GM23338 (cell line): ENCODE measurements around the gene TCERG1L. TPM values are rescaled to one million over a fixed set of nuclear protein-coding genes. Genes with fewer than 3 reads are reported as not detected.
A peak's percentile ranks its signal among the peaks of the same experiment; 100 is the strongest.

Source experiments
- ATAC-seq: fragments of 200-7000 bp; cut with Tn5 transposase; 3 replicates; pipeline ENCODE4 v1.9.1; 2020
- DNase-seq: peaks from one replicate; pipeline ENCODE4 v3.0.0-alpha.2; 2015; ENCODE audit warnings: low spot score
- H2AFZ ChIP-seq: fragments of 200-600 bp; sonication (generic); 2 replicates; pipeline ENCODE4 v1.8.0; 2016; ENCODE audit warnings: antibody characterized with exemption, mild to moderate bottlenecking, moderate library complexity
- H3F3A ChIP-seq: fragments of 200-600 bp; sonication (generic); replicated peaks from 2 replicates; pipeline ENCODE4 v1.8.0; 2017; ENCODE audit warnings: antibody characterized with exemption, mixed run types, low read depth
- H3K27ac ChIP-seq: fragments of 200-600 bp; sonication (generic); 2 replicates; pipeline ENCODE4 v1.6.1; 2016; ENCODE audit warnings: low read depth
- H3K27me3 ChIP-seq: fragments of 200-600 bp; sonication (generic); 2 replicates; pipeline ENCODE4 v1.8.0; 2016; ENCODE audit warnings: mild to moderate bottlenecking, mixed run types, moderate library complexity; ENCODE audit not compliant: insufficient read depth
- H3K36me3 ChIP-seq: fragments of 200-600 bp; sonication (generic); 2 replicates; pipeline ENCODE4 v1.8.0; 2016; ENCODE audit warnings: mild to moderate bottlenecking; ENCODE audit not compliant: insufficient read depth
- H3K4me1 ChIP-seq: fragments of 200-600 bp; sonication (generic); 2 replicates; pipeline ENCODE4 v1.8.0; 2016; ENCODE audit warnings: mild to moderate bottlenecking, moderate library complexity; ENCODE audit not compliant: insufficient read depth
- H3K4me2 ChIP-seq: fragments of 200-600 bp; sonication (generic); 2 replicates; pipeline ENCODE4 v1.7.1; 2017; ENCODE audit warnings: mixed run types
- H3K4me3 ChIP-seq: fragments of 200-600 bp; sonication (generic); 2 replicates; pipeline ENCODE4 v1.6.1; 2016; ENCODE audit warnings: mixed run types
- H3K79me2 ChIP-seq: fragments of 200-600 bp; sonication (generic); replicated peaks from 2 replicates; pipeline ENCODE4 v1.8.0; 2017; ENCODE audit warnings: mild to moderate bottlenecking; ENCODE audit not compliant: insufficient read depth
- H3K9me2 ChIP-seq: fragments of 200-600 bp; sonication (generic); 2 replicates; pipeline ENCODE4 v1.8.0; 2017; ENCODE audit not compliant: insufficient read depth
- H4K20me1 ChIP-seq: fragments of 200-600 bp; sonication (generic); replicated peaks from 2 replicates; pipeline ENCODE4 v1.8.0; 2017; ENCODE audit warnings: mild to moderate bottlenecking; ENCODE audit not compliant: insufficient read depth
- H3K27ac Mint-ChIP-seq: 2 replicates; pipeline ENCODE4 v1.8.0; 2020; ENCODE audit warnings: inconsistent platforms, mild to moderate bottlenecking, moderate library complexity, mixed read lengths
- H3K27me3 Mint-ChIP-seq: 3 replicates; pipeline ENCODE4 v1.8.0; 2022; ENCODE audit warnings: low read depth, mild to moderate bottlenecking, moderate library complexity, mixed read lengths, inconsistent platforms; ENCODE audit not compliant: insufficient read depth, poor library complexity
- H3K36me3 Mint-ChIP-seq: 3 replicates; pipeline ENCODE4 v1.8.0; 2021; ENCODE audit warnings: low read depth, mild to moderate bottlenecking, inconsistent platforms, moderate library complexity, mixed read lengths
- H3K4me1 Mint-ChIP-seq: 3 replicates; pipeline ENCODE4 v1.8.0; 2020; ENCODE audit warnings: mild to moderate bottlenecking, inconsistent platforms, mixed read lengths
- H3K4me3 Mint-ChIP-seq: 3 replicates; pipeline ENCODE4 v1.8.0; 2021; ENCODE audit warnings: moderate library complexity, mild to moderate bottlenecking, inconsistent platforms, mixed read lengths
- H3K9me3 Mint-ChIP-seq: 3 replicates; pipeline ENCODE4 v1.8.0; 2020; ENCODE audit warnings: moderate library complexity, mild to moderate bottlenecking, inconsistent platforms, mixed read lengths
- EZH2 ChIP-seq: fragments of 200-600 bp; sonication (generic); IDR thresholded peaks from one replicate; pipeline ENCODE4 v1.8.0; 2017; ENCODE audit warnings: antibody characterized with exemption, mild to moderate bottlenecking, low read depth; ENCODE audit not compliant: unreplicated experiment
- EZH2phosphoT487 ChIP-seq: fragments of 200-600 bp; sonication (generic); IDR thresholded peaks from one replicate; pipeline ENCODE4 v1.8.1; 2018; ENCODE audit warnings: antibody characterized with exemption; ENCODE audit not compliant: unreplicated experiment
- JUNB ChIP-seq: IDR thresholded peaks from one replicate; pipeline ENCODE4 v1.6.1; 2016; ENCODE audit warnings: antibody characterized with exemption; ENCODE audit not compliant: unreplicated experiment
- POLR2AphosphoS5 ChIP-seq: IDR thresholded peaks from 2 replicates; pipeline ENCODE4 v1.6.1; 2016; ENCODE audit warnings: antibody characterized with exemption, low read depth
- ZNF331 ChIP-seq: fragments of 250-450 bp; sonication (Bioruptor Pico); IDR thresholded peaks from 2 replicates; pipeline ENCODE4 v1.5.0; 2020; ENCODE audit warnings: low read depth, mild to moderate bottlenecking, moderate library complexity
- polyA plus RNA-seq: library from polyadenylated mRNA; unstranded; fragments of >200 nt; fragmentation: Nextera tagmentation; extraction: Ambion mirVana; gene quantifications from 2 replicates; pipeline ENCODE4 v1.2.1, GENCODE V29; 2016
- total RNA-seq: library from RNA; depleted of rRNA; stranded (reverse); fragments of >200 nt; shearing (Covaris generic); gene quantifications from 2 replicates; pipeline ENCODE4 v1.2.3, GENCODE V29; 2014
- TF ChIP-seq, protein P1 (sequence below): IDR thresholded peaks from 2 replicates; pipeline ENCODE4 v1.6.1; 2016; ENCODE audit warnings: antibody characterized with exemption
- TF ChIP-seq, protein P2 (sequence below): IDR thresholded peaks from one replicate; pipeline ENCODE4 v1.6.1; 2018; ENCODE audit warnings: antibody characterized with exemption; ENCODE audit not compliant: unreplicated experiment
- TF ChIP-seq, protein P3 (sequence below), 2 experiments: fragments of 200-600 bp in 1 of 2; sonication (generic) in 1 of 2; conservative IDR thresholded peaks; 2 replicates each; pipeline versions ENCODE4 v1.5.1 to v1.6.1; 2016 to 2017; ENCODE audit warnings: antibody characterized with exemption in 2 of 2, low read depth in 2 of 2, mild to moderate bottlenecking in 2 of 2, moderate library complexity in 1 of 2

The TCERG1L gene
- total and polyA plus RNA-seq, 2 experiments from 2014 or later: 3.9 to 5.5 TPM

DNA sequence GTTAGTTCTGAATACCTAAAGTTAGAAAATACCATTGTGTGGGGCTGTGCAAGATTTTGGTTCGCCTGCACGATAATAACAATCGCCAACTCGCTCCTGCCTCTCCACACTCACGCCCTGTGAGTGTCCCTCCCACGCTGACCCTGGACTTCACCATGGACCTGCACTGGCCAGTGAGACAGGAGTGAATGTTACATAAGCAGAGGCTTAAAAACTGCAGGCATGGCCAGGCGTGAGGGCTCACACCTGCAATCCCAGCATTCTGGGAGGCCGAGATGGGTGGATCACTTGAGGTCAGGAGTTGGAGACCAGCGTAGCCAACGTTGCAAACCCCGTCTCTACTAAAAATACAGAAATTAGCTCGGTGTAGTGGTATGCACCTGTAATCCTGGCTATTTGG is 68.4 kb downstream of the TCERG1L start (continued):
- TF ChIP-seq EZH2: no peak
- TF ChIP-seq EZH2phosphoT487: no peak
- TF ChIP-seq, protein P1, sequence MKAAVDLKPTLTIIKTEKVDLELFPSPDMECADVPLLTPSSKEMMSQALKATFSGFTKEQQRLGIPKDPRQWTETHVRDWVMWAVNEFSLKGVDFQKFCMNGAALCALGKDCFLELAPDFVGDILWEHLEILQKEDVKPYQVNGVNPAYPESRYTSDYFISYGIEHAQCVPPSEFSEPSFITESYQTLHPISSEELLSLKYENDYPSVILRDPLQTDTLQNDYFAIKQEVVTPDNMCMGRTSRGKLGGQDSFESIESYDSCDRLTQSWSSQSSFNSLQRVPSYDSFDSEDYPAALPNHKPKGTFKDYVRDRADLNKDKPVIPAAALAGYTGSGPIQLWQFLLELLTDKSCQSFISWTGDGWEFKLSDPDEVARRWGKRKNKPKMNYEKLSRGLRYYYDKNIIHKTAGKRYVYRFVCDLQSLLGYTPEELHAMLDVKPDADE: no peak

DNA sequence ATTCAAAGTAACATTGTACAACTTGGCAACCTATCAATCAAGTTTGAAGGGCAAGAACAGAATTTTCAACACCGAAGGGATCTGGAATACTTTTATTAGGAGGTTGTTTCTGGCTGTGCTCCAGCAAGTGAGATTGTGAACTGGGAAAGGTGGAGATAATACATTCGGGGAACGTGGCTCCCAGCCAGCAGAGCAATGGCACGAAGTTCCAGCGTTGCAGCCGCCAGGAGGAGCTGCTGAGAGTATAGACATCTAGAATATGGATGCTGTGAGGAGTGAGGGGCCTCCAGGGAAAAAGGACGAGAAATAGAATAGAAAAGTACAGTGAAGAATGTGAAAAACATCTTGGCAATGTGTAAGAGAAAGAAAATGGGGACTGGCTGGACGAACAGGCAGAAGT is 69.5 kb downstream of the TCERG1L start:
- no peaks in the 10 kb centered on the region for H4K20me1 ChIP-seq
- peaks cover 27% of the 10 kb centered on the region for H3K36me3 Mint-ChIP-seq

GRCh38 chr10:131240691-131241090 is 70.8 kb downstream of the TCERG1L start:
- Histone ChIP-seq H3K36me3 (no peaks in the 10 kb centered on the region), H3K79me2 (no peaks in the 10 kb centered on the region), H3K27me3 (no peaks in the 10 kb centered on the region), H2AFZ (no peak overlapping the region), H3K4me3 (no peak overlapping the region), H4K20me1 (no peaks in the 10 kb centered on the region), H3F3A (no peaks in the 10 kb centered on the region), H3K4me1 (no peaks in the 10 kb centered on the region), H3K4me2 (no peak overlapping the region), H3K27ac (no peak overlapping the region), H3K9me2 (no peaks in the 10 kb centered on the region)
- ATAC-seq (no peak), DNase-seq (no peak)
- H3K4me3 Mint-ChIP-seq: no peak overlapping the region
- no peak for TF ChIP-seq ZNF331 (CRISPR knock-in tag)
- TF ChIP-seq JUNB: no peak
- TF ChIP-seq, protein P1: no peak
- TF ChIP-seq EZH2phosphoT487: no peak
- TF ChIP-seq, protein P2, sequence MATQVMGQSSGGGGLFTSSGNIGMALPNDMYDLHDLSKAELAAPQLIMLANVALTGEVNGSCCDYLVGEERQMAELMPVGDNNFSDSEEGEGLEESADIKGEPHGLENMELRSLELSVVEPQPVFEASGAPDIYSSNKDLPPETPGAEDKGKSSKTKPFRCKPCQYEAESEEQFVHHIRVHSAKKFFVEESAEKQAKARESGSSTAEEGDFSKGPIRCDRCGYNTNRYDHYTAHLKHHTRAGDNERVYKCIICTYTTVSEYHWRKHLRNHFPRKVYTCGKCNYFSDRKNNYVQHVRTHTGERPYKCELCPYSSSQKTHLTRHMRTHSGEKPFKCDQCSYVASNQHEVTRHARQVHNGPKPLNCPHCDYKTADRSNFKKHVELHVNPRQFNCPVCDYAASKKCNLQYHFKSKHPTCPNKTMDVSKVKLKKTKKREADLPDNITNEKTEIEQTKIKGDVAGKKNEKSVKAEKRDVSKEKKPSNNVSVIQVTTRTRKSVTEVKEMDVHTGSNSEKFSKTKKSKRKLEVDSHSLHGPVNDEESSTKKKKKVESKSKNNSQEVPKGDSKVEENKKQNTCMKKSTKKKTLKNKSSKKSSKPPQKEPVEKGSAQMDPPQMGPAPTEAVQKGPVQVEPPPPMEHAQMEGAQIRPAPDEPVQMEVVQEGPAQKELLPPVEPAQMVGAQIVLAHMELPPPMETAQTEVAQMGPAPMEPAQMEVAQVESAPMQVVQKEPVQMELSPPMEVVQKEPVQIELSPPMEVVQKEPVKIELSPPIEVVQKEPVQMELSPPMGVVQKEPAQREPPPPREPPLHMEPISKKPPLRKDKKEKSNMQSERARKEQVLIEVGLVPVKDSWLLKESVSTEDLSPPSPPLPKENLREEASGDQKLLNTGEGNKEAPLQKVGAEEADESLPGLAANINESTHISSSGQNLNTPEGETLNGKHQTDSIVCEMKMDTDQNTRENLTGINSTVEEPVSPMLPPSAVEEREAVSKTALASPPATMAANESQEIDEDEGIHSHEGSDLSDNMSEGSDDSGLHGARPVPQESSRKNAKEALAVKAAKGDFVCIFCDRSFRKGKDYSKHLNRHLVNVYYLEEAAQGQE: no peak
- peaks cover 8% of the 10 kb centered on the region for H3K27me3 Mint-ChIP-seq
- no peak overlapping the region for H3K27ac Mint-ChIP-seq
- H3K9me3 Mint-ChIP-seq: peaks cover 95% of the 10 kb centered on the region
- H3K4me1 Mint-ChIP-seq: no peaks in the 10 kb centered on the region; the same call in 2 of the 3 replicates
- peaks cover 35% of the 10 kb centered on the region for H3K36me3 Mint-ChIP-seq

More for the DNA sequence above, 69.5 kb downstream of the TCERG1L start:
- no peaks in the 10 kb centered on the region for H3K36me3 ChIP-seq
- H3K27ac ChIP-seq: no peak overlapping the region
- no peaks in the 10 kb centered on the region for H3F3A ChIP-seq
- no peaks in the 10 kb centered on the region for H3K4me1 ChIP-seq
- H3K9me2 ChIP-seq: no peaks in the 10 kb centered on the region
- H3K4me3 ChIP-seq: no peak overlapping the region
- no peaks in the 10 kb centered on the region for H3K79me2 ChIP-seq
- Mint-ChIP-seq H3K9me3 (peaks cover 89% of the 10 kb centered on the region), H3K4me1 (no peaks in the 10 kb centered on the region; the same call in 2 of the 3 replicates), H3K4me3 (no peak overlapping the region), H3K27ac (no peak overlapping the region), H3K27me3 (peaks cover 6% of the 10 kb centered on the region)
- no peak overlapping the region for H3K4me2 ChIP-seq
- no peak overlapping the region for H2AFZ ChIP-seq
- TF ChIP-seq POLR2AphosphoS5 (no peak), JUNB (no peak), ZNF331 (CRISPR knock-in tag) (no peak)
- TF ChIP-seq, protein P3, sequence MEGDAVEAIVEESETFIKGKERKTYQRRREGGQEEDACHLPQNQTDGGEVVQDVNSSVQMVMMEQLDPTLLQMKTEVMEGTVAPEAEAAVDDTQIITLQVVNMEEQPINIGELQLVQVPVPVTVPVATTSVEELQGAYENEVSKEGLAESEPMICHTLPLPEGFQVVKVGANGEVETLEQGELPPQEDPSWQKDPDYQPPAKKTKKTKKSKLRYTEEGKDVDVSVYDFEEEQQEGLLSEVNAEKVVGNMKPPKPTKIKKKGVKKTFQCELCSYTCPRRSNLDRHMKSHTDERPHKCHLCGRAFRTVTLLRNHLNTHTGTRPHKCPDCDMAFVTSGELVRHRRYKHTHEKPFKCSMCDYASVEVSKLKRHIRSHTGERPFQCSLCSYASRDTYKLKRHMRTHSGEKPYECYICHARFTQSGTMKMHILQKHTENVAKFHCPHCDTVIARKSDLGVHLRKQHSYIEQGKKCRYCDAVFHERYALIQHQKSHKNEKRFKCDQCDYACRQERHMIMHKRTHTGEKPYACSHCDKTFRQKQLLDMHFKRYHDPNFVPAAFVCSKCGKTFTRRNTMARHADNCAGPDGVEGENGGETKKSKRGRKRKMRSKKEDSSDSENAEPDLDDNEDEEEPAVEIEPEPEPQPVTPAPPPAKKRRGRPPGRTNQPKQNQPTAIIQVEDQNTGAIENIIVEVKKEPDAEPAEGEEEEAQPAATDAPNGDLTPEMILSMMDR (conservative IDR thresholded peaks at IDR 0.05; ENCODE audit: low read depth in 2 of 2): peak; percentile 49 to 51
- DNase-seq: peak; percentile 55
- peak; percentile 58; the same call in 2 of the 3 replicates for ATAC-seq
- no peaks in the 10 kb centered on the region for H3K27me3 ChIP-seq
